ENCODE measurements around the gene CIB4.

DNA sequence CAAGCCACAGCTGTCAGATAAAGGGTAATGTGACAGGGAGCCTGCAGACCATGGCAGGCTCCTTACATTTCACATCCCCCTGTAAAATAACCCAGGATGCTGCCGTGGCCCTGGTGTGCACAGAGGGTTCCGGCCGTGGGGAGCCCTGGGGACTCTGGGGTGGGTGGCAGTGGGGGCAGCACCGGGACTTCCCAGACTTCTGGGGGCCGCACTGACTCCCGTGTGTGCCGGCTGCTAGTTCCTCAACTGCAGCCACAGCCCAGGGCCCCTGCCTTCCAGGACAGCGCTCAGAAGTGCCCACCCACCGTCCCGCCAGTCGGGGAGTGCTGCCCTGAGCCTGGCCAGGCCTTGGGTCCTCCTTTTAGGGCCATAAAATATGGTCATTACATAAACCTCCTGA, 56.5 kb downstream of the CIB4 start:
- TF ChIP-seq CEBPB (IDR thresholded peaks at IDR 0.05): no peak
- TF ChIP-seq NFIC (IDR thresholded peaks at IDR 0.05): no peak
- TF ChIP-seq EP300 (IDR thresholded peaks at IDR 0.05; ENCODE audit: borderline replicate concordance): no peak
- TF ChIP-seq, protein P1, sequence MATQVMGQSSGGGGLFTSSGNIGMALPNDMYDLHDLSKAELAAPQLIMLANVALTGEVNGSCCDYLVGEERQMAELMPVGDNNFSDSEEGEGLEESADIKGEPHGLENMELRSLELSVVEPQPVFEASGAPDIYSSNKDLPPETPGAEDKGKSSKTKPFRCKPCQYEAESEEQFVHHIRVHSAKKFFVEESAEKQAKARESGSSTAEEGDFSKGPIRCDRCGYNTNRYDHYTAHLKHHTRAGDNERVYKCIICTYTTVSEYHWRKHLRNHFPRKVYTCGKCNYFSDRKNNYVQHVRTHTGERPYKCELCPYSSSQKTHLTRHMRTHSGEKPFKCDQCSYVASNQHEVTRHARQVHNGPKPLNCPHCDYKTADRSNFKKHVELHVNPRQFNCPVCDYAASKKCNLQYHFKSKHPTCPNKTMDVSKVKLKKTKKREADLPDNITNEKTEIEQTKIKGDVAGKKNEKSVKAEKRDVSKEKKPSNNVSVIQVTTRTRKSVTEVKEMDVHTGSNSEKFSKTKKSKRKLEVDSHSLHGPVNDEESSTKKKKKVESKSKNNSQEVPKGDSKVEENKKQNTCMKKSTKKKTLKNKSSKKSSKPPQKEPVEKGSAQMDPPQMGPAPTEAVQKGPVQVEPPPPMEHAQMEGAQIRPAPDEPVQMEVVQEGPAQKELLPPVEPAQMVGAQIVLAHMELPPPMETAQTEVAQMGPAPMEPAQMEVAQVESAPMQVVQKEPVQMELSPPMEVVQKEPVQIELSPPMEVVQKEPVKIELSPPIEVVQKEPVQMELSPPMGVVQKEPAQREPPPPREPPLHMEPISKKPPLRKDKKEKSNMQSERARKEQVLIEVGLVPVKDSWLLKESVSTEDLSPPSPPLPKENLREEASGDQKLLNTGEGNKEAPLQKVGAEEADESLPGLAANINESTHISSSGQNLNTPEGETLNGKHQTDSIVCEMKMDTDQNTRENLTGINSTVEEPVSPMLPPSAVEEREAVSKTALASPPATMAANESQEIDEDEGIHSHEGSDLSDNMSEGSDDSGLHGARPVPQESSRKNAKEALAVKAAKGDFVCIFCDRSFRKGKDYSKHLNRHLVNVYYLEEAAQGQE (IDR thresholded peaks at IDR 0.05; ENCODE audit: low read depth): no peak
- TF ChIP-seq TCF12 (IDR thresholded peaks at IDR 0.05; ENCODE audit: low read depth): no peak
- TF ChIP-seq MAX (IDR thresholded peaks at IDR 0.05): no peak
- no peak for TF ChIP-seq YY1 (IDR thresholded peaks at IDR 0.05; ENCODE audit: low read depth)
- no peak for TF ChIP-seq TEAD4 (IDR thresholded peaks at IDR 0.05)
- no peak for TF ChIP-seq TAF1 (IDR thresholded peaks at IDR 0.05; ENCODE audit: low read depth)
